ENCODE measurements around the gene CTCFL. TPM values are rescaled to one million over a fixed set of nuclear protein-coding genes. Genes with fewer than 3 reads are reported as not detected.

The CTCFL gene
- total and polyA plus RNA-seq, 2 of the 13 experiments (the other 11 are each of a cell fraction or from before 2014, with no cell fraction given) = 0.04 TPM; not detected in 1

GRCh38 chr20:57567471-57568079 is 42.6 kb upstream of the CTCFL start (continued):
- TF ChIP-seq ETS1 (CRISPR knock-in tag; IDR thresholded peaks at IDR 0.05) (no peak), THAP11 (CRISPR knock-in tag; IDR thresholded peaks at IDR 0.05) (0 out of 2 replicates have a peak, but pooled peaks have one; percentile 8), THAP9 (CRISPR knock-in tag; IDR thresholded peaks at IDR 0.05; ENCODE audit: borderline replicate concordance) (no peak), SETDB1 (CRISPR knock-in tag; IDR thresholded peaks at IDR 0.05; ENCODE audit: borderline replicate concordance) (peak; percentile 8; the same call in 1 of the 2 replicates), ZNF34 (CRISPR knock-in tag; IDR thresholded peaks at IDR 0.05; ENCODE audit: borderline replicate concordance) (no peak), ZNF674 (CRISPR knock-in tag; IDR thresholded peaks at IDR 0.05; ENCODE audit: low read depth) (0 out of 2 replicates have a peak, but pooled peaks have one; percentile 30), ZNF713 (CRISPR knock-in tag; IDR thresholded peaks at IDR 0.05) (0 out of 2 replicates have a peak, but pooled peaks have one; percentile 12), HDAC6 (IDR thresholded peaks at IDR 0.05; ENCODE audit: low read depth, low read length) (no peak), POLR2AphosphoS5 (IDR thresholded peaks at IDR 0.05; ENCODE audit: low read depth, low read length) (peak; percentile 59; the same call in 1 of the 2 replicates), ZSCAN30 (CRISPR knock-in tag; IDR thresholded peaks at IDR 0.05) (no peak), MIXL1 (CRISPR knock-in tag; IDR thresholded peaks at IDR 0.05) (no peak)
- TF ChIP-seq, protein P1, sequence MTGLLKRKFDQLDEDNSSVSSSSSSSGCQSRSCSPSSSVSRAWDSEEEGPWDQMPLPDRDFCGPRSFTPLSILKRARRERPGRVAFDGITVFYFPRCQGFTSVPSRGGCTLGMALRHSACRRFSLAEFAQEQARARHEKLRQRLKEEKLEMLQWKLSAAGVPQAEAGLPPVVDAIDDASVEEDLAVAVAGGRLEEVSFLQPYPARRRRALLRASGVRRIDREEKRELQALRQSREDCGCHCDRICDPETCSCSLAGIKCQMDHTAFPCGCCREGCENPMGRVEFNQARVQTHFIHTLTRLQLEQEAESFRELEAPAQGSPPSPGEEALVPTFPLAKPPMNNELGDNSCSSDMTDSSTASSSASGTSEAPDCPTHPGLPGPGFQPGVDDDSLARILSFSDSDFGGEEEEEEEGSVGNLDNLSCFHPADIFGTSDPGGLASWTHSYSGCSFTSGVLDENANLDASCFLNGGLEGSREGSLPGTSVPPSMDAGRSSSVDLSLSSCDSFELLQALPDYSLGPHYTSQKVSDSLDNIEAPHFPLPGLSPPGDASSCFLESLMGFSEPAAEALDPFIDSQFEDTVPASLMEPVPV (CRISPR knock-in tag; IDR thresholded peaks at IDR 0.05) = no peak
- TF ChIP-seq, protein P2, sequence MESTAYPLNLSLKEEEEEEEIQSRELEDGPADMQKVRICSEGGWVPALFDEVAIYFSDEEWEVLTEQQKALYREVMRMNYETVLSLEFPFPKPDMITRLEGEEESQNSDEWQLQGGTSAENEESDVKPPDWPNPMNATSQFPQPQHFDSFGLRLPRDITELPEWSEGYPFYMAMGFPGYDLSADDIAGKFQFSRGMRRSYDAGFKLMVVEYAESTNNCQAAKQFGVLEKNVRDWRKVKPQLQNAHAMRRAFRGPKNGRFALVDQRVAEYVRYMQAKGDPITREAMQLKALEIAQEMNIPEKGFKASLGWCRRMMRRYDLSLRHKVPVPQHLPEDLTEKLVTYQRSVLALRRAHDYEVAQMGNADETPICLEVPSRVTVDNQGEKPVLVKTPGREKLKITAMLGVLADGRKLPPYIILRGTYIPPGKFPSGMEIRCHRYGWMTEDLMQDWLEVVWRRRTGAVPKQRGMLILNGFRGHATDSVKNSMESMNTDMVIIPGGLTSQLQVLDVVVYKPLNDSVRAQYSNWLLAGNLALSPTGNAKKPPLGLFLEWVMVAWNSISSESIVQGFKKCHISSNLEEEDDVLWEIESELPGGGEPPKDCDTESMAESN (CRISPR knock-in tag; conservative IDR thresholded peaks at IDR 0.05) = no peak
